Measurements from ENCODE around the gene MCTP1. TPM values are rescaled to one million over a fixed set of nuclear protein-coding genes. Genes with fewer than 3 reads are reported as not detected.

MCTP1 gene
- total and polyA plus RNA-seq, 2 of the 13 experiments (the other 11 are each of a cell fraction or from before 2014, with no cell fraction given): 0.15 to 0.48 TPM

- TF ChIP-seq ATF7 (IDR thresholded peaks at IDR 0.05) (no peak), ATF7 (CRISPR knock-in tag; IDR thresholded peaks at IDR 0.05) (no peak), ZBTB46 (CRISPR knock-in tag; IDR thresholded peaks at IDR 0.05; ENCODE audit: borderline replicate concordance) (no peak), PHF8 (CRISPR knock-in tag; IDR thresholded peaks at IDR 0.05) (no peak), MTF1 (CRISPR knock-in tag; IDR thresholded peaks at IDR 0.05) (no peak), ZKSCAN1 (IDR thresholded peaks at IDR 0.05; ENCODE audit: low read length) (no peak), AHR (CRISPR knock-in tag; IDR thresholded peaks at IDR 0.05) (no peak), YY1 (IDR thresholded peaks at IDR 0.05; ENCODE audit: insufficient read depth, insufficient replicate concordance, low read depth, low read length) (no peak), ZNF562 (CRISPR knock-in tag; IDR thresholded peaks at IDR 0.05; ENCODE audit: borderline replicate concordance) (no peak), BHLHE40 (IDR thresholded peaks at IDR 0.05; ENCODE audit: low read length) (no peak), PCBP2 (optimal IDR thresholded peaks at IDR 0.05; ENCODE audit: low read depth, low read length, poor library complexity, severe bottlenecking) (no peak), ZMYM4 (CRISPR knock-in tag; IDR thresholded peaks at IDR 0.05) (peak; percentile 25; the same call in 1 of the 2 replicates), NR0B2 (CRISPR knock-in tag; IDR thresholded peaks at IDR 0.05) (no peak), REPIN1 (CRISPR knock-in tag; IDR thresholded peaks at IDR 0.05; ENCODE audit: borderline replicate concordance, low read depth) (peak; percentile 41; the same call in 1 of the 2 replicates), ZNF432 (CRISPR knock-in tag; IDR thresholded peaks at IDR 0.05; ENCODE audit: borderline replicate concordance) (no peak), ZKSCAN8 (CRISPR knock-in tag; IDR thresholded peaks at IDR 0.05; ENCODE audit: borderline replicate concordance) (no peak), CCAR2 (optimal IDR thresholded peaks at IDR 0.05; ENCODE audit: low read depth, low read length) (no peak), PAX8 (CRISPR knock-in tag; IDR thresholded peaks at IDR 0.05; ENCODE audit: borderline replicate concordance) (no peak), ZFP82 (CRISPR knock-in tag; IDR thresholded peaks at IDR 0.05; ENCODE audit: borderline replicate concordance) (no peak), ZNF263 (CRISPR knock-in tag; IDR thresholded peaks at IDR 0.05) (peak; percentile 97), ARID3A (IDR thresholded peaks at IDR 0.05; ENCODE audit: low read depth, low read length) (no peak), TARDBP (CRISPR knock-in tag; IDR thresholded peaks at IDR 0.05) (no peak), GATA4 (IDR thresholded peaks at IDR 0.05; ENCODE audit: borderline replicate concordance, low read depth) (no peak)
These were observed 928 bp downstream of the MCTP1 start (continued) for GRCh38 chr5:95283761-95284571.
